Uterus (tissue), 2 donors: ENCODE measurements around the gene DNMT1.

Source experiments
- CTCF ChIP-seq, 4 experiments: fragments of 200-600 bp in 2 of 4; fragments of 450-650 bp in 2 of 4; sonication (generic) in 2 of 4; IDR thresholded peaks; one replicate each; pipeline ENCODE4 v1.5.1; 2016 to 2019; ENCODE audit warnings: antibody characterized with exemption in 4 of 4, mild to moderate bottlenecking in 2 of 4, moderate library complexity in 1 of 4
- POLR2A ChIP-seq, 2 donors: fragments of 450-650 bp; IDR thresholded peaks; one replicate each; pipeline ENCODE4 v1.6.1; 2016; ENCODE audit warnings: antibody characterized with exemption in 2 of 2, mild to moderate bottlenecking in 1 of 2, moderate library complexity in 1 of 2

- TF ChIP-seq CTCF (IDR thresholded peaks at IDR 0.05) (no peak), POLR2A (IDR thresholded peaks at IDR 0.05) (no peak)
Observed at GRCh38 chr19:10190026-10190425, 4.7 kb downstream of the DNMT1 start.
